Brain microvascular endothelial cell (primary cell): ENCODE measurements around the gene CTAG1A.
"Not testable (repeated sequence)": the region's sequence is repeated elsewhere in the genome, so short reads cannot be mapped to it uniquely, and the experiment has no call there.

Experiments used
- DNase-seq: peaks from one replicate; pipeline ENCODE4 v3.0.0-alpha.2; 2020
- H3K27ac ChIP-seq: fragments of 250-450 bp; sonication (Bioruptor Pico); 2 replicates; pipeline ENCODE4 v1.5.1; 2020; ENCODE audit warnings: mild to moderate bottlenecking, moderate library complexity
- H3K27me3 ChIP-seq: fragments of 250-450 bp; sonication (Bioruptor Pico); replicated peaks from 2 replicates; pipeline ENCODE4 v1.5.1; 2020; ENCODE audit warnings: mild to moderate bottlenecking
- H3K36me3 ChIP-seq: fragments of 250-450 bp; sonication (Bioruptor Pico); replicated peaks from 2 replicates; pipeline ENCODE4 v1.5.1; 2020; ENCODE audit warnings: mild to moderate bottlenecking
- H3K4me3 ChIP-seq: 2 replicates; pipeline ENCODE4 v1.5.1; 2011; ENCODE audit warnings: low read depth, mild to moderate bottlenecking, control low read depth, low read length, moderate library complexity
- in situ Hi-C: cut with HindIII; loops from 2 replicates; pipeline ENCODE4 v1.10.0; 2017; ENCODE audit warnings: low sequenced_read_pairs, low pct_ligation_motif_present
- TF ChIP-seq, protein P1 (sequence below): IDR thresholded peaks from 2 replicates; pipeline ENCODE4 v1.5.1; 2011; ENCODE audit warnings: low read depth, mild to moderate bottlenecking, moderate library complexity, low read length, control low read depth, inconsistent platforms; ENCODE audit errors: missing control alignments

The CTAG1A gene

DNA sequence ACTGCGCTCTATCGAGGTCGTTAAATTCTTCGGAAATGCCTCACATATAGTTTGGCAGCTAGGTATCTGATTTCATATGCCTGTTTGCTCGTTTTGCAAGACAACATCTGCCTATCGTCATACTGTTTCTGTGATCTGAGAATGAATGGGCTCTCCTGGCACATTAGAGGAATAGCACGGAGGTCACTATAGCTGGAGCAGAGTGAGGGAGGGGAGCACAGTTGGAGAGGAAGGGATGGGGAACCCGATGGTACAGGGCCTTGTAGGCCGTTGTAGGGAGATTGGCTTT, 37.0 kb upstream of the CTAG1A start:
- Histone ChIP-seq H3K4me3 (peak overlapping the region; percentile 78), H3K27me3 (no peaks in the 10 kb centered on the region), H3K27ac (peak overlapping the region; percentile 83), H3K36me3 (no peaks in the 10 kb centered on the region)
- in situ Hi-C loops: no loop called here
- TF ChIP-seq, protein P1, sequence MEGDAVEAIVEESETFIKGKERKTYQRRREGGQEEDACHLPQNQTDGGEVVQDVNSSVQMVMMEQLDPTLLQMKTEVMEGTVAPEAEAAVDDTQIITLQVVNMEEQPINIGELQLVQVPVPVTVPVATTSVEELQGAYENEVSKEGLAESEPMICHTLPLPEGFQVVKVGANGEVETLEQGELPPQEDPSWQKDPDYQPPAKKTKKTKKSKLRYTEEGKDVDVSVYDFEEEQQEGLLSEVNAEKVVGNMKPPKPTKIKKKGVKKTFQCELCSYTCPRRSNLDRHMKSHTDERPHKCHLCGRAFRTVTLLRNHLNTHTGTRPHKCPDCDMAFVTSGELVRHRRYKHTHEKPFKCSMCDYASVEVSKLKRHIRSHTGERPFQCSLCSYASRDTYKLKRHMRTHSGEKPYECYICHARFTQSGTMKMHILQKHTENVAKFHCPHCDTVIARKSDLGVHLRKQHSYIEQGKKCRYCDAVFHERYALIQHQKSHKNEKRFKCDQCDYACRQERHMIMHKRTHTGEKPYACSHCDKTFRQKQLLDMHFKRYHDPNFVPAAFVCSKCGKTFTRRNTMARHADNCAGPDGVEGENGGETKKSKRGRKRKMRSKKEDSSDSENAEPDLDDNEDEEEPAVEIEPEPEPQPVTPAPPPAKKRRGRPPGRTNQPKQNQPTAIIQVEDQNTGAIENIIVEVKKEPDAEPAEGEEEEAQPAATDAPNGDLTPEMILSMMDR: no peak
- no peak for DNase-seq

DNA sequence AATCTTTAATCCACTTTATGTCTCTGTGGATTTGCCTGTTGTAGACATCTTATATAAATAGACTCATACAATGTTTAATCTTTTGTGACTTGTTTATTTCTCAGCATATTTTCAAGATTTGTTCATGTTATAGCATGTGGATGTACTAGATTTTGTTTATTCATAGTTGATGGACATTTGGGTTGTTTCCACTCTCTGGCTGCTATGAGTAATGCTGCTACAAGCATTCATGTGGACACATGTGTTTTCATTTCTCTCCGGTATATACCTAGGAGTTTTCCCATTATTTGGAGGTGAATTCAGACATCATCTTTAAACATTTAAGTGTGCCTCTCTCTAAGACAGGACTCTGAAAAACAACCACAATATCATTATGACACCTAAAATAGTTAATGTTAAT, 35.2 kb upstream of the CTAG1A start:
- in situ Hi-C loops: no loop called here
- Histone ChIP-seq H3K4me3 (no peak overlapping the region), H3K27ac (no peak overlapping the region), H3K27me3 (no peaks in the 10 kb centered on the region), H3K36me3 (no peaks in the 10 kb centered on the region)
- TF ChIP-seq, protein P1: no peak
- no peak for DNase-seq

- H3K4me3 ChIP-seq, H3K27me3 ChIP-seq, H3K36me3 ChIP-seq, in situ Hi-C loops, DNase-seq, H3K27ac ChIP-seq: not testable (repeated sequence)
These were observed 32.7 kb upstream of the CTAG1A start for GRCh38 chrX:154552112-154552806.

DNA sequence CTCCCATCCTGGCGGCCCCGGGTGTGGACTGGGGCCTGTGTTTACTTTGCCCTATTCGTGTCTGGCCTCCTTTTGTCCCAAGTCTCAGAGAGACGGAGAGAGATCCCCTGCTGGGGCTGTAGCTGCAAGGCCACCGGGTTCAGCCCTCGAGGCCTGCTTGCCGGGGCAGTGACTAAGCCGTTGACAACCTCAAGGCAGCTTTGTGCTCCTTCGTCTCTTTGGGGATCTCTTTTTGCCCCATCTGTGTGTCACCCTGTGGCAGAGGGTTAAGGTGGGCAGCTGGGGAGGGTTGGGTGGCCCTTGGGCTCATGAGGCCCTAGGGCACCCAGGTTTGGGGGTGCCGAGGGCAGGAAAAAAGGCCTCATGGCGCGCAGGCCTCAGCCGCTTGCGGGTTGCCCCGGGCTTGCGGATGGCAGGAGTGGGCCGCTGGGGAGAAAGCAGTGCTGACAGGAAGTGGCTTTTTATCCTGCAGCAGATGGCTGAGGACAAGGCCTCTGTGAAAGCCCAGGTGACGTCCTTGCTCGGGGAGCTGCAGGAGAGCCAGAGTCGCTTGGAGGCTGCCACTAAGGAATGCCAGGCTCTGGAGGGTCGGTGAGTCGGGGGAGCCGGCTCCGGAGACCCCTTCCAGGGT, 26.8 kb upstream of the CTAG1A start:
- in situ Hi-C loops, H3K4me3 ChIP-seq, H3K36me3 ChIP-seq, H3K27ac ChIP-seq, DNase-seq, H3K27me3 ChIP-seq: not testable (repeated sequence)

DNA sequence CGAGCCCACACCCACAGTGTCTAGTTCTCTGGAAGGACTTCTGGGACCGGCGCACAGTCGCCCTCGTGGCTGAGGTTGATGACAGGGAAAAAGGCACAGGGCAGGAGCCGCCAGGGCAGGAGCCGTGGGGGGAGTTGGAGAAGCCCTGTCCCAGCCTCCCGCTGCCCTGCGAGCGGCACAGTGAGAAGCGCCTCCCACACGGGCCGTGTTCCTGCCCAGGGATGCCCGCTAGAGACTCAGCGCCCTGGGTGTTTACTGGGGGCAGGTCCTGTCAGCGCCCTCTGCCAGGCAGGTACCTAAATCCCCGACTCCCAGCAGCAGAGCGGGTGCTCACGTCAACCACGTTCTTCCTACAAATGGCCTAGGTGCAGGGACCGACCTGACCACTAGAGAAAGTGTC, 26.0 kb upstream of the CTAG1A start:
- H3K27ac ChIP-seq, in situ Hi-C loops, H3K27me3 ChIP-seq, H3K4me3 ChIP-seq, H3K36me3 ChIP-seq, DNase-seq: not testable (repeated sequence)

GRCh38 chrX:154560326-154560725, 24.6 kb upstream of the CTAG1A start:
- H3K36me3 ChIP-seq, H3K27me3 ChIP-seq, DNase-seq, H3K27ac ChIP-seq, in situ Hi-C loops, H3K4me3 ChIP-seq: not testable (repeated sequence)

- in situ Hi-C loops, H3K4me3 ChIP-seq, H3K27ac ChIP-seq, H3K27me3 ChIP-seq, H3K36me3 ChIP-seq, DNase-seq: not testable (repeated sequence)
These were observed 22.6 kb upstream of the CTAG1A start for GRCh38 chrX:154562295-154562694.

- H3K4me3 ChIP-seq, H3K36me3 ChIP-seq, H3K27me3 ChIP-seq, H3K27ac ChIP-seq, in situ Hi-C loops, DNase-seq: not testable (repeated sequence)
These were observed 14.6 kb upstream of the CTAG1A start for GRCh38 chrX:154570361-154570760.

DNA sequence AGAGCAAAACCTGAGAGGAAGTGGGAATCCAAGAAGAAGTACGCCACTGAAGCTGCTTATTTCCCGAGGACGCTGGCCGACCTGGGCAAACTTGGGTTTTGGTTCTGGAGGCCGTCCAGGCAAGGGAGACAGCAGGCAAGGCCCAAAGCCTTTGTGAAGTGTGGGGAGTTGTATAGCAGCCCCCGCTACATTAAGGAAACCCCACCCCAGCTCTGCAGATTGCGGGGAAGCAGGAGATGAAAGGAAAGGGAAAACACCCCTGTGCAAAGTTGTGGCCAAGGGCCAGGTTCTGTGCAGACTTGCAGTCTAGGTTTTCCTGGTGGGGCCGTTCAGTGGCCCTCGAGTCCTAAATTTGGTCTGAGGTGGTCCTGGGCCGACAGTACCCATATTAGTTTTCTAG, 11.9 kb upstream of the CTAG1A start:
- H3K4me3 ChIP-seq, DNase-seq, H3K27ac ChIP-seq, in situ Hi-C loops, H3K36me3 ChIP-seq, H3K27me3 ChIP-seq: not testable (repeated sequence)

GRCh38 chrX:154575076-154575475, 9.9 kb upstream of the CTAG1A start:
- H3K27ac ChIP-seq, H3K27me3 ChIP-seq, DNase-seq, H3K36me3 ChIP-seq, H3K4me3 ChIP-seq, in situ Hi-C loops: not testable (repeated sequence)

- DNase-seq, H3K27me3 ChIP-seq, H3K36me3 ChIP-seq, H3K4me3 ChIP-seq, in situ Hi-C loops, H3K27ac ChIP-seq: not testable (repeated sequence)
These were observed 1.9 kb upstream of the CTAG1A start for GRCh38 chrX:154582994-154583393.

DNA sequence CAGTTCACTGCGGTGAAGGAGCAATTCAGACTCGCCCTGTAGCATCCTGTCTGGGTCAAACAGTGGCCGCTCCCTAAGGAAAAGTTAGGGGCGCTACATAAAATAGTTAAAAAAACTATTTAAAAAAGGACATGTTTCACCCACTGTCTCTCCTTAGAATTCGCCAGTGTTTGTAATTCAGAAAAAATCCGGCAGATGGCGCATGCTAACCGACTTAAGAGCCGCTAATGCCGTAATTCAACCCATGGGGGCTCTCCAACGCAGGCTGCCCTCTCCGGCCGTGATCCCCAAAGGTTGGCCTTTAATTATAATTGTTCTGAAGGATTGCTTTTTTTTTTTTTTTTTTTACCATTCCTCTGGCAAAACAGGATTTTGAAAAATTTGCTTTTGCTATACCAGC, 5.5 kb downstream of the CTAG1A start:
- in situ Hi-C loops, H3K27ac ChIP-seq, H3K27me3 ChIP-seq, H3K4me3 ChIP-seq, DNase-seq, H3K36me3 ChIP-seq: not testable (repeated sequence)
